Caco-2 (cell line): ENCODE measurements around the gene NCF4. TPM values are rescaled to one million over a fixed set of nuclear protein-coding genes. Genes with fewer than 3 reads are reported as not detected.

Experiments
- BruUV-seq: library from RNA; stranded (reverse); fragments of 400-500 nt; replicated peaks from 2 replicates; lab custom pipeline; 2021; lab: Mats Ljungman, UMichigan
- CTCF ChIA-PET: fragments of 300-600 bp; sonication (Branson Sonifier 250); formaldehyde crosslinking; loops from one replicate; lab custom pipeline; 2022; ENCODE audit warnings: antibody characterized with exemption; lab: Charles Lee
- POLR2A ChIA-PET: fragments of 300-600 bp; sonication (Branson Sonifier 250); formaldehyde crosslinking; loops from one replicate; lab custom pipeline; 2022; ENCODE audit warnings: antibody characterized with exemption; lab: Charles Lee
- DNase-seq, 2 experiments: peaks; one replicate each; pipeline versions ENCODE4 v3.0.0 to v3.0.0-alpha.2; 2020 to 2022
- H3K27me3 ChIP-seq: replicated peaks from 2 replicates; pipeline ENCODE4 v1.6.0; 2011; ENCODE audit warnings: low read length; ENCODE audit not compliant: control insufficient read depth, insufficient read depth
- H3K36me3 ChIP-seq: 2 replicates; pipeline ENCODE4 v1.5.1; 2011; ENCODE audit warnings: low read length; ENCODE audit not compliant: control insufficient read depth, insufficient read depth
- H3K4me1 ChIP-seq: fragments of 250-450 bp; sonication (Bioruptor Pico); 2 replicates; pipeline ENCODE4 v1.5.1; 2020; ENCODE audit warnings: mild to moderate bottlenecking
- H3K4me3 ChIP-seq: 2 replicates; pipeline ENCODE4 v1.5.1; 2011; ENCODE audit warnings: low read depth, mild to moderate bottlenecking, control low read depth, low read length
- H3K9me3 ChIP-seq: fragments of 250-450 bp; sonication (Bioruptor Pico); 2 replicates; pipeline ENCODE4 v1.5.1; 2020; ENCODE audit warnings: mild to moderate bottlenecking, moderate library complexity
- H3K27ac Mint-ChIP-seq: one replicate; pipeline ENCODE4 v1.8.0; 2022; ENCODE audit warnings: mixed read lengths; ENCODE audit not compliant: unreplicated experiment
- H3K27me3 Mint-ChIP-seq: one replicate; pipeline ENCODE4 v1.8.0; 2022; ENCODE audit warnings: mixed read lengths; ENCODE audit not compliant: insufficient read depth, unreplicated experiment
- H3K36me3 Mint-ChIP-seq: one replicate; pipeline ENCODE4 v1.8.0; 2022; ENCODE audit warnings: mild to moderate bottlenecking, mixed read lengths; ENCODE audit not compliant: insufficient read depth, unreplicated experiment
- H3K4me1 Mint-ChIP-seq: one replicate; pipeline ENCODE4 v1.8.0; 2022; ENCODE audit warnings: low read depth, mixed read lengths; ENCODE audit not compliant: unreplicated experiment
- H3K4me3 Mint-ChIP-seq: one replicate; pipeline ENCODE4 v1.8.0; 2022; ENCODE audit warnings: mild to moderate bottlenecking, moderate library complexity, mixed read lengths; ENCODE audit not compliant: unreplicated experiment
- H3K9me3 Mint-ChIP-seq: one replicate; pipeline ENCODE4 v1.8.0; 2022; ENCODE audit warnings: mixed read lengths; ENCODE audit not compliant: unreplicated experiment
- intact Hi-C: fragments of 100-400 bp; cut with micrococcal nuclease; formaldehyde crosslinking; loops from one replicate; pipeline ENCODE4 v1.10.0; 2022; ENCODE audit not compliant: unreplicated experiment
- total RNA-seq: library from RNA; stranded (reverse); gene quantifications from 2 replicates; pipeline ENCODE4 v1.2.3, GENCODE V29; 2022
- TF ChIP-seq, protein P1 (sequence below), 2 experiments: fragments of 200-600 bp in 1 of 2; IDR thresholded peaks; 1 replicate in 1 of 2; 2 replicates in 1 of 2; pipeline versions ENCODE4 v1.5.1 to v1.8.0; 2011 to 2022; ENCODE audit warnings: antibody characterized with exemption in 1 of 2, control low read depth in 1 of 2, inconsistent platforms in 1 of 2, low read depth in 1 of 2, low read length in 1 of 2, mild to moderate bottlenecking in 1 of 2, moderate library complexity in 1 of 2; ENCODE audit not compliant: insufficient read depth in 1 of 2, severe bottlenecking in 1 of 2, unreplicated experiment in 1 of 2

NCF4 gene
- total RNA-seq, 1 experiment from 2014 or later = not detected

DNA sequence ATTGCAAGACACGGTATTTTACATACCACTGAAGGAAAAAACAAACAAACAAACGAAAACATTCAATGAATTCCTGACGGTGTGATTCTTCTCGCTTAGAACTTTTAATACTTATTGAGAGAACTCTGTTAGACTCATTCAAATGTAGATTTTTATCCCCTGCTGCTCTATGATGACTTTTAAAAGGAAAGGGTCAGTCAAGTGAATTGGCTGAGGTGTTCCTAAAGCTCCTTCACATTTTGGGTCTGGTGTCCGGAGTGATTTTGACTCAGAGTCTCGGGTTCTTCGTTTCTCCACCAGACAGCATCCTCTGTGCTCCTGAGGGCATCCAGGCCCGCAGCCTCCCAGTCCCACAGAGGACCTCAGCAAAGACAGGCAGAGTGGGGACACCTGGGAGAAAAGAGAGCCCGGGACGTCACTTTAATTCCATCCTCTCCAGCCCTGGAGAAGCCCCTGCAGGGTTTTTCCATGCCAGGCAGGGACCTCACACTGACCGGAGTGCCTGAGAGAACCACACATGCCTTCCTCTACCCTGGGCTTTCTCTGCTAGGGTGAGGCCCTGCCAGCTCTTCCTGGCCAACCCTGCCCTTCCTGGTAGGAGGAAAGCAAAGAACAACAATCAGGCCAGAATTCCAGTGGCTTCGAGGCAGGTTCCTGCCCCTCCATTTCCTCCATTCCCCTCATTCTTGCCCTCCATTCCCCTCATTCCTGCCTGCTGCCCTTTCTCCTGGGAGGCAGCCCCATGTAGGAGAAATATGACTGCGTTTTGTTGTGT is 51.3 kb downstream of the NCF4 start:
- Histone ChIP-seq H3K4me1 (no peaks in the 10 kb centered on the region), H3K9me3 (no peaks in the 10 kb centered on the region), H3K27me3 (no peaks in the 10 kb centered on the region), H3K36me3 (no peaks in the 10 kb centered on the region), H3K4me3 (no peak overlapping the region)
- no peak overlapping the region for H3K27ac Mint-ChIP-seq
- H3K27me3 Mint-ChIP-seq = peaks cover 14% of the 10 kb centered on the region
- ChIA-PET CTCF (no interaction called here), POLR2A (no interaction called here)
- BruUV-seq = no TSS peak
- DNase-seq = no peak
- H3K9me3 Mint-ChIP-seq = no peaks in the 10 kb centered on the region
- H3K4me3 Mint-ChIP-seq = no peak overlapping the region
- peaks cover 5% of the 10 kb centered on the region for H3K36me3 Mint-ChIP-seq
- intact Hi-C loops = no loop called here
- no peaks in the 10 kb centered on the region for H3K4me1 Mint-ChIP-seq
- TF ChIP-seq, protein P1, sequence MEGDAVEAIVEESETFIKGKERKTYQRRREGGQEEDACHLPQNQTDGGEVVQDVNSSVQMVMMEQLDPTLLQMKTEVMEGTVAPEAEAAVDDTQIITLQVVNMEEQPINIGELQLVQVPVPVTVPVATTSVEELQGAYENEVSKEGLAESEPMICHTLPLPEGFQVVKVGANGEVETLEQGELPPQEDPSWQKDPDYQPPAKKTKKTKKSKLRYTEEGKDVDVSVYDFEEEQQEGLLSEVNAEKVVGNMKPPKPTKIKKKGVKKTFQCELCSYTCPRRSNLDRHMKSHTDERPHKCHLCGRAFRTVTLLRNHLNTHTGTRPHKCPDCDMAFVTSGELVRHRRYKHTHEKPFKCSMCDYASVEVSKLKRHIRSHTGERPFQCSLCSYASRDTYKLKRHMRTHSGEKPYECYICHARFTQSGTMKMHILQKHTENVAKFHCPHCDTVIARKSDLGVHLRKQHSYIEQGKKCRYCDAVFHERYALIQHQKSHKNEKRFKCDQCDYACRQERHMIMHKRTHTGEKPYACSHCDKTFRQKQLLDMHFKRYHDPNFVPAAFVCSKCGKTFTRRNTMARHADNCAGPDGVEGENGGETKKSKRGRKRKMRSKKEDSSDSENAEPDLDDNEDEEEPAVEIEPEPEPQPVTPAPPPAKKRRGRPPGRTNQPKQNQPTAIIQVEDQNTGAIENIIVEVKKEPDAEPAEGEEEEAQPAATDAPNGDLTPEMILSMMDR (IDR thresholded peaks at IDR 0.05; ENCODE audit: insufficient read depth in 1 of 2, low read depth in 1 of 2, low read length in 1 of 2, severe bottlenecking in 1 of 2, unreplicated experiment in 1 of 2) = no peak

DNA sequence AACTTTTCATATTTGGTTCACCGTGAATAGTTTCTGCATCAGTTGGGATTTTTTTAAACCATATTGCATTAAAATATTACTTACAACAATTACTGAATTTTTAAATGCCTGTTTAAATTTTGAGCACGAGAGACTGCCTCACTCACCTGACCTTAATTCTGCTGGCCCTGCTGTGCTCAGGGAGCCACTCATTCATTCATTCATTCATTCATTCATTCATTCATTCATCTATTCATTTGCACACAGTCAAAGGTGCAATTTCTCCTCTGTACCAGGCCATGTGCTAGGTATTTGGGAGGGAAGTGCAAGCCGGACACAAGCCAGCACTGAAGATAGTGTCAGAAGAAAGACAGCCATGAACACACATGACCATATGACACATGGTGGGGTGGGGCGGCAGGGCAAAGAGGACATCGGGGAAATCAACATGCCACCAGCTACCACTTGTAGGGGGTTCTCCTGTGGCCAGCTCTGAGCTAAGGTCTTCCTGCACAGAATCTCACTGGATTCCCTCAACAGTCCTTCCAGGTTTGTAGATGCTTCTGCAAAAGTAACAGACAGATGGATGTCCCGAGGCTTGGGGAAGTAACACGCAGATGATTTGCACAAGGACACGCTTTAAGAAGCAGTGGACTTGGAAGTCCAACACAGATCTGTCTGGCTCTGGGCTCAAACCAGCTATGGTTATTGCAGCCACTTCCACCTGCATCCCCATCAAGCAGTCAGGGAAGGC is 52.1 kb downstream of the NCF4 start:
- Mint-ChIP-seq H3K27me3 (peaks cover 16% of the 10 kb centered on the region), H3K36me3 (peaks cover 5% of the 10 kb centered on the region), H3K4me3 (no peak overlapping the region), H3K4me1 (no peaks in the 10 kb centered on the region), H3K27ac (no peak overlapping the region), H3K9me3 (no peaks in the 10 kb centered on the region)
- no peaks in the 10 kb centered on the region for H3K9me3 ChIP-seq
- intact Hi-C loops = no loop called here
- ChIA-PET CTCF (no interaction called here), POLR2A (no interaction called here)
- no peaks in the 10 kb centered on the region for H3K4me1 ChIP-seq
- BruUV-seq = no TSS peak
- no peaks in the 10 kb centered on the region for H3K36me3 ChIP-seq
- TF ChIP-seq, protein P1 (IDR thresholded peaks at IDR 0.05; ENCODE audit: insufficient read depth in 1 of 2, low read depth in 1 of 2, low read length in 1 of 2, severe bottlenecking in 1 of 2, unreplicated experiment in 1 of 2) = no peak
- no peaks in the 10 kb centered on the region for H3K27me3 ChIP-seq
- no peak overlapping the region for H3K4me3 ChIP-seq
- DNase-seq = no peak

- Mint-ChIP-seq H3K27ac (no peak within 1 kb of the TSS), H3K4me1 (no peaks in the 10 kb centered on the region), H3K4me3 (no peak within 1 kb of the TSS), H3K9me3 (no peaks in the 10 kb centered on the region), H3K27me3 (peaks cover 21% of the 10 kb centered on the region), H3K36me3 (peaks cover 5% of the 10 kb centered on the region)
- TF ChIP-seq, protein P1 (IDR thresholded peaks at IDR 0.05; ENCODE audit: insufficient read depth in 1 of 2, low read depth in 1 of 2, low read length in 1 of 2, severe bottlenecking in 1 of 2, unreplicated experiment in 1 of 2) = no peak
- H3K9me3 ChIP-seq = no peaks in the 10 kb centered on the region
- BruUV-seq = no TSS peak
- intact Hi-C loops = no loop called here
- no peaks in the 10 kb centered on the region for H3K27me3 ChIP-seq
- no peaks in the 10 kb centered on the region for H3K4me1 ChIP-seq
- H3K4me3 ChIP-seq = no peak within 1 kb of the TSS
- no peaks in the 10 kb centered on the region for H3K36me3 ChIP-seq
- no peak for DNase-seq
- ChIA-PET POLR2A (no interaction called here), CTCF (no interaction called here)
Observed at GRCh38 chr22:36913427-36914389, 52.9 kb downstream of the NCF4 start, which contains the start of gene CSF2RB. TSS of gene CSF2RB (plus strand) at chr22:36913628. CDS start at chr22:36922208, 8,580 bp downstream.
